Epithelial cell of proximal tubule (primary cell): ENCODE measurements around the gene NTSR2. TPM values are rescaled to one million over a fixed set of nuclear protein-coding genes. Genes with fewer than 3 reads are reported as not detected.

Experiments
- DNase-seq: peaks from one replicate; pipeline ENCODE4 v3.0.0-alpha.2; 2011; ENCODE audit warnings: low read depth
- H3K4me3 ChIP-seq: 2 replicates; pipeline ENCODE4 v1.5.1; 2011; ENCODE audit warnings: low read depth, mild to moderate bottlenecking, low read length
- total RNA-seq: library from RNA; depleted of rRNA; stranded (reverse); fragments of >200 nt; gene quantifications from 2 replicates; pipeline ENCODE4 v1.2.3, GENCODE V29; 2015
- TF ChIP-seq, protein P1 (sequence below): conservative IDR thresholded peaks from 2 replicates; pipeline ENCODE4 v1.5.1; 2012; ENCODE audit warnings: low read depth, mild to moderate bottlenecking, low read length

NTSR2 gene
- total RNA-seq, 1 donor from 2014 or later = not detected

DNA sequence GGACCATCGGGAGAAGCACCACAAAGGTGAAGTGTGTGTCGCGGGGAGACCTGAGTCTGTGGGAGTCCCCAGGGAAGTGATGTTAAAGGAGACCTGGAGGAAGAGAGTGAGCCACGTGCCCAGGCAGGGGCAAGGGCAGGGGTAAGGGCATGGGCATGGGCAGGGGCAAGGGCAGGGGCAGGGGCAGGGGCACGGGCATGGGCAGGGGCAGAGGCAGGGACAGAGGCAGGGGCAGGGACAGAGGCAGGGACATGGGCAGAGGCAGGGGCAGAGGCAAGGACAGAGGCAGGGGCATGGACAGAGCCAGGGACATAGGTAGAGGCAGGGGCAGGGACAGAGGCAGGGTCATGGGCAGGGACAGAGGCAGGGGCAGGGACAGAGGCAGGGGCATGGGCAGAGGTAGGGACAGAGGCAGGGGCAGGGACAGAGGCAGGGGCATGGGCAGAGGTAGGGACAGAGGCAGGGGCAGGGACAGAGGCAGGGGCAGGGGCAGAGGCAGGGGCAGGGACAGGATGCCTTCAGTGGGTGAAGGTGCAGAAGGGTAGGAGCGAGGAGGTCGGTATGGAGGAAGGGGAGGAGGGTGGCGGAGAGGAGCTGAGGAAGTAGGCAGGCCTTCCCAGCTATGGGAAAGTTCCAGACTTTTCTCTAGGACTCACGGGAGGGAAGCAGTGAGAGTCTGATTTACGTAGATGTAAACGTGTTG lies 33.3 kb downstream of the NTSR2 start:
- DNase-seq = no peak
- no peak overlapping the region for H3K4me3 ChIP-seq
- TF ChIP-seq, protein P1, sequence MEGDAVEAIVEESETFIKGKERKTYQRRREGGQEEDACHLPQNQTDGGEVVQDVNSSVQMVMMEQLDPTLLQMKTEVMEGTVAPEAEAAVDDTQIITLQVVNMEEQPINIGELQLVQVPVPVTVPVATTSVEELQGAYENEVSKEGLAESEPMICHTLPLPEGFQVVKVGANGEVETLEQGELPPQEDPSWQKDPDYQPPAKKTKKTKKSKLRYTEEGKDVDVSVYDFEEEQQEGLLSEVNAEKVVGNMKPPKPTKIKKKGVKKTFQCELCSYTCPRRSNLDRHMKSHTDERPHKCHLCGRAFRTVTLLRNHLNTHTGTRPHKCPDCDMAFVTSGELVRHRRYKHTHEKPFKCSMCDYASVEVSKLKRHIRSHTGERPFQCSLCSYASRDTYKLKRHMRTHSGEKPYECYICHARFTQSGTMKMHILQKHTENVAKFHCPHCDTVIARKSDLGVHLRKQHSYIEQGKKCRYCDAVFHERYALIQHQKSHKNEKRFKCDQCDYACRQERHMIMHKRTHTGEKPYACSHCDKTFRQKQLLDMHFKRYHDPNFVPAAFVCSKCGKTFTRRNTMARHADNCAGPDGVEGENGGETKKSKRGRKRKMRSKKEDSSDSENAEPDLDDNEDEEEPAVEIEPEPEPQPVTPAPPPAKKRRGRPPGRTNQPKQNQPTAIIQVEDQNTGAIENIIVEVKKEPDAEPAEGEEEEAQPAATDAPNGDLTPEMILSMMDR = no peak

DNA sequence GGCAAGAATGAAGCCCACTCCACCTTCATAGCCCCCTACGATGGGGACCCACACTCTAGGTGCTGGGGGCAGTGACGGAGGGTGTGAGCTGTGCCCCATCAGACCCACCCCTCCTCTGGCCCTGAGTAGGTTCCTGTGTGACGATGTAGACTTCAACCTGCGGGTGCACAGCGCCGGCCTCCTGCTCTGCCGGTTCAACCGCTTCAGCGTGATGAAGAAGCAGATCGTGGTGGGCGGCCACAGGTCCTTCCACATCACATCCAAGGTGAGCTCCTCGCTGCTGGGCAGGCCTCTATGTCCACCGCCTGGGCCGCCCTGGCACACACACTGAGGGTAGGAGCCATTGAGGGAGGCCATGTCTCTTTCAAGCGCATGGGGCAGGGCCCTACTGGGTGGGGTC lies 34.9 kb downstream of the NTSR2 start:
- DNase-seq = no peak
- H3K4me3 ChIP-seq = no peak overlapping the region
- TF ChIP-seq, protein P1 = no peak

DNA sequence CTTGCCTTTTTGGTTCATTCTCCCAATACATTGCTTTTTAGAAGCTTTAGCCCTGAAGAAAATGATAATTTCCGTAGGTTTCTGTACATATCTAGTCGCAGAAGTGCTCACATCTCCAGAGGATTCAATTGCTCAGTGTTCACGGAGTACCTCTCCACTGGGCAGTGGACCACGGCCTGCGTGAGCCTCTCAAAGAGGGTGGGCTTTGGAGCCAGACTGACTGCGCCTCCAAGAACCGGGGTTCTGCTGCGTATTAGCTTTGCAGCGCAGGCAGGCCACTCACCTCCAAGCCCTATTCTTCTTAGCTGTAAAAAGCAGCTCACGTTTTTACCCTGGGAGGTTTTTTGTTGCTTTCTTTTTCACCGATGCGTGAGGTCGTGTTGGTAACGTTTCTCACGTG lies 35.4 kb downstream of the NTSR2 start:
- no peak overlapping the region for H3K4me3 ChIP-seq
- no peak for DNase-seq
- TF ChIP-seq, protein P1 = no peak

DNA sequence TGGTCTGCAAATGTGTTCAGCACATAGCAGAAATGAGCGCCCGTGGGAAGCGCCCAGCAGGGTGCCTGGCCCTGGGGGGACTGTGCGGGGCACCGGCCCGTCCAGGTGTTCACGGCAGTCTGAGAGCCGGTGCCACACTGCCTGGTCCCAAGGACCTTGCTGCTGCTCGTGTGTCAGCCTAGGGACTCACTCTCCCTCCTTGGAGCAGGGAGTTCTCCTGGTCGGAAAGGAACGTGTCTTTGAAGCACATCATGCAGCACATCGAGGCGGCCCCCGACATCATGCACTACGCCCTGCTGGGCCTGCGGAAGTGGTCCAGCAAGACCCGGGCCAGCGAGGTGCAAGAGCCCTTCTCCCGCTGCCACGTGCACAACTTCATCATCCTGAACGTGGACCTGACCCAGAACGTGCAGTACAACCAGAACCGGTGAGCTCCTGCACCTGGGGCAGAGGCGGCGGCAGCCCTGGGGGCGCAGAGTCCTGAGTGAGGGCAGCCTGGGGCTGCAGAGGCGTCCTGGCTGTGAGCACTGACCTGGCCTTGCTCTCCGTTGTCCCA lies 36.0 kb downstream of the NTSR2 start:
- TF ChIP-seq, protein P1 = no peak
- no peak for DNase-seq
- H3K4me3 ChIP-seq = no peak overlapping the region

DNA sequence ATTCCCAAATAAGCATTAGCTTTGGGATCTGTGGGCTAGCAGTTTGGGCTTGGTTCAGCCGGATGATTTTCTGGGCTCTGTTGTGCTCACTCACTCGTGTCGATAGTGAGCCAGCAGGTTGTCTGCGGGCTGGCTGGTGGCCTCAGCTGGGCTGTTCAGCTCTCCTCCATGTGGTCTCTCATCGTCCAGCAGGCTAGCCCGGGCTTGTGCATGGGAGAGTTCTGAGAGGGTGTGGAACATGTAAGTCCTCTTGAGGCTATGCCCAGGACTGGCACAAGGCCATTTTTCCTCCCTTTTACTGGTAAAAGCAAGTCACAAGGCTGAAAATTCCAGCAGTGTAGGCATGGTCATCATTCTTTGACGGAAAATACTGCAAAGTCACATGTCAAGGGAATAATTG lies 38.5 kb downstream of the NTSR2 start:
- H3K4me3 ChIP-seq = no peak overlapping the region
- DNase-seq = no peak
- TF ChIP-seq, protein P1 = no peak

DNA sequence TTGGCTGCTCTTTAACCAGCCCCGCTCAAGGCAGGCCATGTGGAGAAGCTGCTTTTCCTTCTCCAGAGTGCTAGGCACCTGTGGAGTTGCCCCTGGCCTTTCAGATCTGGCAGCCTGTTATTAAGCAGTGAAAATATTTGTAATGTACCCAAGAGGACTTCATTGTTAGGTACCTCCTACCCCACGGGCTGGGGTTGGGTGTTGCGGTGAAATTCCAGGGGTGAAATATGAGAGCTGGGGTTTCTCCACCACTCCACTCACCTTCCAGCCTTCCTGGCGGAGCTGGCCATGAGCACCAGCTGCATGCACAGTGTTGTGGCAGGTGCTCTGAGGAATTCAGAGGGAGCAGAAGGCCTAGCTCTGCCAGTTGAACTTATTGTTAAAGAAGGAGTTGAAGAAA lies 39.1 kb downstream of the NTSR2 start:
- TF ChIP-seq, protein P1 = no peak
- H3K4me3 ChIP-seq = no peak overlapping the region
- no peak for DNase-seq

DNA sequence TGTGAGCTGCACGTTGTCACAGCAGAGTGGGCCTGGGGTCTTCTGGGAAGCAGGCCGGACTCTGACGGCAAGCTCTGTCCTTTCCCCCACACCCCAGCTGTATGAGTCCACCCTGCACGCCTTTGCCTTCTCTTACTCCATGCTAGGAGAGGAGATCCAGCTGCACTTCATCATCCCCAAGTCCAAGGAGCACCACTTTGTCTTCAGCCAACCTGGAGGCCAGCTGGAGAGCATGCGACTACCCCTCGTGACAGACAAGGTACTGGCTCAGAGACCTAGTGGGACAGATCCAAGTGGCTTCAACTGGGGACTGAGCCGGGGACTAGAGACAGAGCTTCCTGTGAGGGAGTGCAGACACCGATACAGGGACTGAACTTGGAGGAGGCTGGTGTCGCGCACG lies 40.1 kb downstream of the NTSR2 start:
- H3K4me3 ChIP-seq = no peak overlapping the region
- no peak for DNase-seq
- TF ChIP-seq, protein P1 = no peak
